Gastrocnemius medialis (tissue), 4 donors: ENCODE results near the gene BPIFB6.

Experiments used
- POLR2A ChIP-seq, 2 donors: fragments of 450-650 bp; IDR thresholded peaks; one replicate each; pipeline ENCODE4 v1.6.1; 2017; ENCODE audit warnings: antibody characterized with exemption in 2 of 2, mild to moderate bottlenecking in 2 of 2, moderate library complexity in 2 of 2
- TF ChIP-seq, protein P1 (sequence below), 5 experiments: fragments of 450-650 bp in 3 of 5; fragments of 200-600 bp in 2 of 5; sonication (generic) in 2 of 5; IDR thresholded peaks in 4 of 5; conservative IDR thresholded peaks in 1 of 5; 1 replicate in 4 of 5; 2 replicates in 1 of 5; pipeline ENCODE4 v1.5.1; 2016 to 2019; ENCODE audit warnings: antibody characterized with exemption in 5 of 5, mild to moderate bottlenecking in 3 of 5, moderate library complexity in 3 of 5

DNA sequence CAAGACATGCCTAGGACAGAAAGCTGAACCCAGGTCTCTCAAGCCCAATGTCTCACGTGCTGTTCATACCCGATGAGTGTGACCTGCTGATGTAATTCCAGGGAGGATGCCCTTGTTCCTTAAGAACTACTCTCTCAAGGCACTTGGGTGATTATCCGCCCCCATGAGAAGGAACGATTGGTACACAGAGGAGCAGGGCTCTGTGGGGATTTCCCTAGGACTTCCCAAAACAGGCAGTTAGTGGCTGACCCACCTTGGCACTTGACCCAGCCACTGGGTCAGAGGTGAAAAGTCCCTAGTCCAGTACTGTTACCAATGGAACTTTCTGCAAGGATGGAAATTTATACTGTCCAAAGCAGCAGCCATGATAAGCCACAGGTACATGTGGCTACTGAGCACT, 9.2 kb upstream of the BPIFB6 start:
- TF ChIP-seq, protein P1, sequence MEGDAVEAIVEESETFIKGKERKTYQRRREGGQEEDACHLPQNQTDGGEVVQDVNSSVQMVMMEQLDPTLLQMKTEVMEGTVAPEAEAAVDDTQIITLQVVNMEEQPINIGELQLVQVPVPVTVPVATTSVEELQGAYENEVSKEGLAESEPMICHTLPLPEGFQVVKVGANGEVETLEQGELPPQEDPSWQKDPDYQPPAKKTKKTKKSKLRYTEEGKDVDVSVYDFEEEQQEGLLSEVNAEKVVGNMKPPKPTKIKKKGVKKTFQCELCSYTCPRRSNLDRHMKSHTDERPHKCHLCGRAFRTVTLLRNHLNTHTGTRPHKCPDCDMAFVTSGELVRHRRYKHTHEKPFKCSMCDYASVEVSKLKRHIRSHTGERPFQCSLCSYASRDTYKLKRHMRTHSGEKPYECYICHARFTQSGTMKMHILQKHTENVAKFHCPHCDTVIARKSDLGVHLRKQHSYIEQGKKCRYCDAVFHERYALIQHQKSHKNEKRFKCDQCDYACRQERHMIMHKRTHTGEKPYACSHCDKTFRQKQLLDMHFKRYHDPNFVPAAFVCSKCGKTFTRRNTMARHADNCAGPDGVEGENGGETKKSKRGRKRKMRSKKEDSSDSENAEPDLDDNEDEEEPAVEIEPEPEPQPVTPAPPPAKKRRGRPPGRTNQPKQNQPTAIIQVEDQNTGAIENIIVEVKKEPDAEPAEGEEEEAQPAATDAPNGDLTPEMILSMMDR (IDR thresholded peaks at IDR 0.05 in 4 of 5, conservative IDR thresholded peaks at IDR 0.05 in 1 of 5): no peak
- TF ChIP-seq POLR2A (IDR thresholded peaks at IDR 0.05): no peak
